Inflammatory macrophage treated with lipopolysaccharide for 4 hours (primary cell): Measurements from ENCODE around the gene LMLN.
A peak's percentile ranks its signal among the peaks of the same experiment; 100 is the strongest.
"Not testable (repeated sequence)": the region's sequence is repeated elsewhere in the genome, so short reads cannot be mapped to it uniquely, and the experiment has no call there.

Experiments used
- DNase-seq: peaks from one replicate; pipeline ENCODE4 v3.0.0-alpha.2; 2020

Gene LMLN, protein sequence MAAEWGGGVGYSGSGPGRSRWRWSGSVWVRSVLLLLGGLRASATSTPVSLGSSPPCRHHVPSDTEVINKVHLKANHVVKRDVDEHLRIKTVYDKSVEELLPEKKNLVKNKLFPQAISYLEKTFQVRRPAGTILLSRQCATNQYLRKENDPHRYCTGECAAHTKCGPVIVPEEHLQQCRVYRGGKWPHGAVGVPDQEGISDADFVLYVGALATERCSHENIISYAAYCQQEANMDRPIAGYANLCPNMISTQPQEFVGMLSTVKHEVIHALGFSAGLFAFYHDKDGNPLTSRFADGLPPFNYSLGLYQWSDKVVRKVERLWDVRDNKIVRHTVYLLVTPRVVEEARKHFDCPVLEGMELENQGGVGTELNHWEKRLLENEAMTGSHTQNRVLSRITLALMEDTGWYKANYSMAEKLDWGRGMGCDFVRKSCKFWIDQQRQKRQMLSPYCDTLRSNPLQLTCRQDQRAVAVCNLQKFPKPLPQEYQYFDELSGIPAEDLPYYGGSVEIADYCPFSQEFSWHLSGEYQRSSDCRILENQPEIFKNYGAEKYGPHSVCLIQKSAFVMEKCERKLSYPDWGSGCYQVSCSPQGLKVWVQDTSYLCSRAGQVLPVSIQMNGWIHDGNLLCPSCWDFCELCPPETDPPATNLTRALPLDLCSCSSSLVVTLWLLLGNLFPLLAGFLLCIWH

DNA sequence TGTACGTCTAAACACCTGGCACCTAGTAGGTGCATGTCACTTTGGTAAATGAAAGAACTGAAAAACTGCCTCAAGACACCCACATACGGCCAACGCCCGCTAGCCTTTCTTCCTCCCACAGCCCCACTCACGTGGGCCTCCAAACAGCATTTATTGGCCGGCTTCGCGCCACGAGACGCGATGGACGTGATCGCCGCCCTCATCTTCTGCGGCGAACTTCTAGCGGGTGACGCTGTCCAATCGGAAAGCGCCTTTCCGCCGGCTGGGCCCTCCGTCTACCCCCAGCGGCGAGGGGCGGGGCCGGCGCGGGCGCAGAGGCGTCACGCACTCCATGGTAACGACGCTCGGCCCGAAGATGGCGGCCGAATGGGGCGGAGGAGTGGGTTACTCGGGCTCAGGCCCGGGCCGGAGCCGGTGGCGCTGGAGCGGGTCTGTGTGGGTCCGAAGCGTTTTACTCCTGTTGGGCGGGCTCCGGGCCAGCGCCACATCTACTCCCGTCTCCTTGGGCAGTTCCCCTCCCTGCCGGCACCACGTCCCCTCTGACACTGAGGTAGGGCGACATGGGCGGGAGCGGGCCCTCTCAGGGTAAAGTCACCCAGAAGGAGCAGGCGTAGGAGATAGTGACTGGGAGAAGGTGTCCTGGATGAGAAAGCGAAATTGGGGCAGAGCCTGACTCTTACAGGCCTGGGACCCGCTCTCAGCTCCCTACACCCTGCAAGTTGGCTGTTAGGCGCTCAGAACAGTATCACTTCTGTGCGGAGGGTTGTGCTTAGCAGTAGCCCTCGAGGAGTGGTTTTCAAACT, at the start of gene LMLN:
Gene LMLN, plus strand, starts transcription at position 327 of the 803 bp plus-strand sequence. Its CDS starts 29 bp downstream, at position 356.
- DNase-seq, result peak; percentile 99

DNA sequence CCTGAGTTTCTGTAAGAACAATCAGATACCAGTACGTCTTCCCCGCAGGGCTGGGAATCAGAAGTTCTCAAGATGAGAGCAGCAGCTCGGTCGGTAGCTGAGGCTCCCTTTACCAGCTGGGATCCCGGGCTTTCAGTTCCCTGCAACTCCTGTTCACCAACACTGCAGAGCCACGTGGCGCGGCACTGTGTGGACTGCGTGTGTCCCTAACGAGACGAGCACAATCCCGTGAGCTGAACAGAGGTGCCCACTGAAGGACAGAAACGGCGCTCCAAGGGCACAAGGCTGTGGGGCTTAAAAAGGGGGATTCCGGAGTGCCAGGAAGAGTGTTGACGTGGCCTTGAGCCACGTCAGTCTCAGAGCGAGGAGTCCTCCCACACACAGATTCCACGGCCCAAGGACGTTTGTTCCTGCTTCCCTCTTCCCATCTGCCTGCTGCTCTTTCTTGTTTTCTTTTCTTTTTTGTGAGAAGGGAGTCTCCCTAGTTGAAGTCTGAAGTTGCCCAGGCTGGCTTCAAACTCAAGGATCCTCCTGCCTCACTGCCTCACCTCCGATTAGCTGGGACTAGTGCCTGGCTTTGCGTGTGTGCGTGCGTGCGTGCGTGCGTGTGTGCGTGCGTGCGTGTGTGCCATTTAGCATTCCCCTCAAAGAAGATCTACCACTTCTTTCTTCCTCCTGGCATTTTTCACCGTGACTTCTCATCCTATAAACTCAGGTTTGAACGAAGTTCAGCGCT, 47.1 kb upstream of the LMLN start:
- peak; percentile 5 for DNase-seq

DNA sequence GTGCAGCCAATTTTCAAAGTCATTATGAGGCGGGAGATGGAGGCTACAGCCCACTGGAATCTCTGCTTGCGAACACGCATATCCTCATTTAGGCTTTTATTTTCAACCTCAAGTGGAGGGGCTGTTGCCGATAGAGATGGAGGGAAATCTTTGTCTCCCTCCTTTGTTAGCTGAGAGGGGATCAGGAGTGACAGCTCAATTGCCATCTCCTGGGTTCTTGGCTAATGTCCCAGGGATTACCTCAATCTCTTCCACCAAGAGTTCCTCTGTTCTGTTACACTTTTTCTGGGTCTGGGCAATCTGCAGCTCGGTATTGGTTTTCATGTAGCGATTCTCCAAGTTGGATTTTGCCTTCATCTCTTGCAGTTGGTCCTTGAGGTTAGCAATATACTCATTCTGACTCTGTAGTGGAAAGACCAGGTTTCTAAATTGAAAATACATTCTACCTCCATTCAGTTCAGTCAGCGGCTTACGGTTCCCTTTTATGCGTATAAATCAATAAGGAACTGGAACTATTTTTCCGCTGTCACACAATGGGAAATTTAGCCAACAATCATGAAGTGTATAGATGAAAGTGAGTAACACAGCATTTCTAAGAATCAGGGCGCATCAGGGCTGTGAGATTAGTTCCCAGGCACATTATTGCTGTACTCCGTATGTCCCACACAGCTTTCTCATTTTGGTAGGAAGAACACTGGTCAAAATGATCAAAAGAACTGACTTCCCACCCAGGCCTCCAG, 46.2 kb upstream of the LMLN start:
- peak; percentile 7 for DNase-seq

DNA sequence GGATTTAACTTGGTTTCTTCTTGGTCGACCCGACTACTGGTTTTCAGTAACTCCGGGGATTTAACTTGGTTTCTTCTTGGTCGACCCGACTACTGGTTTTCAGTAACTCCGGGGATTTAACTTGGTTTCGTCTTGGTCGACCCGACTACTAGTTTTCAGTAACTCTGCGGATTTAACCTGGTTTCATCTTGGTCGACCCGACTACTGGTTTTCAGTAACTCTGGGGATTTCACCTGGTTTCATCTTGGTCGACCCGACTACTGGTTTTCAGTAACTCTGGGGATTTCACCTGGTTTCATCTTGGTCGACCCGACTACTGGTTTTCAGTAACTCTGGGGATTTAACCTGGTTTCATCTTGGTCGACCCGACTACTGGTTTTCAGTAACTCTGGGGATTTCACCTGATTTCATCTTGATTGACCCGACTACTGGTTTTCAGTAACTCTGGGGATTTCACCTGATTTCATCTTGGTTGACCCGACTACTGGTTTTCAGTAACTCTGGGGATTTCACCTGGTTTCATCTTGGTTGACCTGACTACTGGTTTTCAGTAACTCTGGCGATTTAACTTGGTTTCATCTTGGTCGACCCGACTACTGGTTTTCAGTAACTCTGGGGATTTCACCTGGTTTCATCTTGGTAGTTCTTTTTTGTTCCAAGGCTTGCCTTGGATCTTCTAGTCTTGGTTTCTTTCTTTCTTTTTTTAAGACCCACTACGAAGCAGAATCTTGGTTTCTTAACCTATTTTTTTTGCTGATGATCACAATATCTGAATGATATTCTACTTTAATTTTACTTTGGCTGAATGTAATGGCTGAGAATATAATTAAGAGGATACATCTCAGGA, 38.4 kb upstream of the LMLN start:
- not testable (repeated sequence) for DNase-seq

DNA sequence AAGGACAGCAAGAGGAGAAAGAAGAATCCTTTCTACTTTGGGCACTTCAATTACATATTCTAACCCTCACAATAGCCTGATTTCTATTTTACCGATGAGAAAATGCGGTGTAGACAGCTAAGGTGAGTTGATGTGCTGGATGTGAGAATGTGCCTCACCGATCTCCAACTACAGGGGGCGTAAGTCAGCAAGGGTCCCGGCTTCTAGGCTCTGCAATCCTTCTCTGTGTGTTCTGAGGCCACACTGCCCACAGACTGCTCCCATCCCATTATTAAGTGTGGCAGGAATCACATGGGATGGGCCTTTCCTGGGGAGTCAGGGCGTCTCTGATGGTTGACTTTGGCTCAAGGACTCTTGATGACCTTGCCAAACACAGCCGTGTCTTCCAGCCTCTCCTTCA, 33.6 kb upstream of the LMLN start:
- no peak for DNase-seq

DNA sequence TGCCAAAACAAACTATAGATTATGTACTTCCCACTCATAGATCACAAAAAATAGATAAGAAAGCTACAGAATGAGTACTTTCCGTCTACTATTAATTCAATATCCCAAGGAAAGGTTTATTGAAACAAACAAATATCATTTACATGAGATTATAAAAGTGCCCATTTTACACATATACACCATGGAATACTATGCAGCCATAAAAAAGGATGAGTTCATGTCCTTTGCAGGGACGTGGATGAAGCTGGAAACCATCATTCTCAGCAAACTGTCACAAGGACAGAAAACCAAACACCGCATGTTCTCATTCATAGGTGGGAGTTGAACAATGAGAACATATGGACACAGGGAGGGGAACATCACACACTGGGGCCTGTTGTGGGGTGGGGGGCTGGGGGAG, 32.4 kb upstream of the LMLN start:
- not testable (repeated sequence) for DNase-seq

DNA sequence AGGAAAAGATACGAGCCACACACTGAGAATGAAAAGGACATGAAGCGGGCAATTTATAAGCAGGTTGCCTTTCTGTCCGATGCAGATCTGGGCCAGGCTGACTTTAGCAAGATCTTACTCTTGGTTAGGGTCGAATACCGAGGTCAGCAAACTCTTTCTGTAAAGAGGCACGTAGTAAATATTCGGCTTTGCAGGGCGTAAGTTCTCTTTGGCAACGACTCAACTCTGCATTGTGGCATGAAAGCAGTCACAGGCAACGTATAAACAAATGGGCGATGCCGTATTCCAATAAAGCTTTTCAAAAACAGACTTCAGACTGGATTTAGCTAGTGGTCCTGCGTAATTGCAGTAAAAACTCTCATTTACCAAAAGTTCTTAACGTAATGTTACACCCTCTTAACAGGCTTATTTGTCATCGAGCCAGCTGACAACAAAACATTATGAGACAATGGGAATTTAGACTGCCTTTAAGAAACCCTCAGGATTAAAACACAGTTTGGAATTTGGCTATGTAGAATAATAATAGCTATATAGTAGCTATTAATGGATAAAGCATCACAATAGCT, 23.1 kb upstream of the LMLN start:
- no peak for DNase-seq

DNA sequence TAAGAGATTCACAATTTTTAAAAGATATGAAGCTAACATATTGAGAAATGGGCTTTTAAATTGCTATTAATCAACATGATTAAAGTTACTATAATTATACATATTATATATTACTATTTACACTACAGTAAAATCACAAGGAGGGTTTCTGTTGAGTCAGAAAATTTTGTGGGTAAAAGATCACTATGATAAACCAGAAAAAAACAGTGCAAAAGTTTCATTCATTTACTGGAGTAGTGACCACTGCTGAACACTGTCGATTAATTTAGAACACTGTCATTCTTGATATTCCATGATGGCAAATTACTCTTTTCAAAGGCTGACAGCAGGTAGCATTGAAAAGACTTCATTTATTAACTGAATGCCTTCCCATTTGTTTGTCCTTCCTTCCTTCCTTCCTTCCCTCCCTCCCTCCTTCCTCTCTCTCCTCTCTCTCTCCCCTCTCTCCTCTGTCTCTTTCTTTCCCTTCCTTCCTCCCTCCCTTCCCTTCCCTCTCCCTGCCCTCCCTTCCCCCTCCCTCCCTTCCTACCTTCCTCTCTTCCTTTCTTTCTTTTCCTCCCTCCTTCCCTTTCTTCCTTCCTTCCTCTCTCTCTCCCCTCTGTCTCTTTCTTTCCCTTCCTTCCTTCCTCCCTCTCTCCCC, 19.2 kb upstream of the LMLN start:
- DNase-seq, result no peak

DNA sequence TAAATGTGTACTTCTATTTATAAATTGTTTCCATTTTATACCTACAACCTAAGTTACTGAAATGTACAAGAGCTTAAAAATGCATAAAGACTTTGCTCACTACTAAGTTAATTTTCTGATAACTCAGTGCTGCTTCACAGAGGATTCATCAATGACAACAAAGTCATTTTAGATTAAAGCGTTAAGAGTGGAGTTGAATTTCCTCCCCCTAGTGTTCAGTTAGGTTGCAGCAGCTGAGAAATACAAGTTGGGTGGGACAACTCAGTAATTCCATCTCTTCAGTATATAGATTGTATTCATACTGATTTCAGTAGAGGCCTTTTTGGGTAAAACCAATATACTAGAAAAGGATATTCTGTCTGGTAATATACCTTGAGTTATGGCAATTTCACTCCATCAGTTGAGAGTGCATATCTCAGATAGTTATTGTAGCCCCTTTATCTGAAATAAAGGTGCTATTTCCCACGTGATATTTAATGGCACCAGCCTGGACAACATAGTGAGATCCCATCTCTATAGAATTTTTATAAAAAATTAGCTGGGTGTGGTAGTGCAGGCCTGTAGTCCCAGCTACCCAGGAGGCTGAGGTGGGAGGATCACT, 17.0 kb upstream of the LMLN start:
- DNase-seq, result peak; percentile 38

DNA sequence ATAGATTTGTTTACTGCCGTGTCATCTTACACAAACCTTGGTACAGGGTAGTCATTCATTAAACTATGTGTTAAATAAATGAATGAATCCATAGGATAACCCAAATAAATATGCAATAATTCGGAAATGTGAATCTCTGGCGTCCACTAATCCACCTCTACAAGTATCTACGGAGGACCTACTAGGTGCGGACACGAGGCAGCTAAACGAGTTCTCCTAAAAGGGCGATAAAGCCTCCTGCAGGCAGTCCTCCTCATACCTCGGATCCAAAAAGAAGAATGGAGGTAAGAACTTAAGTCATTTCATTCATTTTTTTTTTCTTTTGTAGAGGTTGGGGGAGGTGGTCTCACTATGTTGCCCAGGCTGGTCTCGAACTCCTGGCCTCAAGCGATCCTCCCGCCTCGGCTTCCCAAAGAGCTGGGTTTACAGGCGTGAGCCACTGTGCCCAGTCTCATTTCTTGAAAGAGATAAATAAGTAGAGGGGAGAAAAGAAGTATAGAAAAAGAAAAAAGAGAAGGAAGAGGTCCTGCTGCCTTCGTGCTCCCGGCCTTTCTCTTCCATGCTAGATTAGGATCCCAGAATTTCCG, 10.7 kb upstream of the LMLN start:
- no peak for DNase-seq

DNA sequence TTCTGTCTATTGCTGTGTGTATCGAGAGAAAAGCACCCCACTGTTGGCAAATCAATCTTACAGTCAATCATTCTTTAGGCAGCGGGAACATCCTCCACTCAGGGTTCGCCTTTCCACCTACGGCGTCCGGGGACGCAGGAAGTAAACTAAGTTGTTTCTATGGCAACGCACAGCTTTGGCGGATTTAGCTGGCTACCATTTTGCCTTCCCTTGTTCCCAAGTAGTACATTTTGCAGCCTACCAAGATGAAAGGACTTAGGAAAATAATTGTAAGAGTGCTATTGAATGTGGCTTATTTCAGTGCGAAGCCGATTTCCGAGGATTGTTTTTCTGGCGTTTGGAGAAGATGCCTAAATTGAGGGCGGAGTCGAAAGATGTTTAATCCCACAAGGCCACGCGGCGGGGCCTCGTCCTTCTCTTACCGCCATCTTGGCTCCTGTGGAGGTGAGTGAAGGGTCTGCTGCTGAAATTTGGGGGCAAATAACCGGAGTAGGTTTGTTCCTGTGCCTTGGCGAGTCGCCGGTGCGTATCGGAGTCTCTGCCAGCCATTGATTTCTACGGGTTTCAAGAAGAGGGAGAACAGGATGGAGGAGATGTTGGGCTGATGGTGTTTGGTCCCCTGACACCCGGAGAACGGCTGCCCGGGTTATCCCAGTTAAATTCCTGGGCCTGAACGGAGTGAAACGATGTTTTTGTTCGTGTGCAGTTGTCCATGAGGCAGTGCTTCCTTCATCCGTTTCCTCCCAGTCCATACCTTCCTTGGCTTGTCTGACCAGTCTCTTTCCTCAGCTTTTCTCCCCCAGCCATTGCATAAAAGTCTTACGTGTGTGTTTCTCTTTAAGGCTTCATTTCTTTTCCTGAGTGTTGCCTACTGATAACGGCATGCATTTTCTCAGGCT, 10.0 kb upstream of the LMLN start, which contains the start of gene RPL35A:
Gene RPL35A, plus strand, starts transcription at position 413 of the 899 bp plus-strand sequence. CDS start 778 bp downstream, outside the sequence.
- peak; percentile 95 for DNase-seq

DNA sequence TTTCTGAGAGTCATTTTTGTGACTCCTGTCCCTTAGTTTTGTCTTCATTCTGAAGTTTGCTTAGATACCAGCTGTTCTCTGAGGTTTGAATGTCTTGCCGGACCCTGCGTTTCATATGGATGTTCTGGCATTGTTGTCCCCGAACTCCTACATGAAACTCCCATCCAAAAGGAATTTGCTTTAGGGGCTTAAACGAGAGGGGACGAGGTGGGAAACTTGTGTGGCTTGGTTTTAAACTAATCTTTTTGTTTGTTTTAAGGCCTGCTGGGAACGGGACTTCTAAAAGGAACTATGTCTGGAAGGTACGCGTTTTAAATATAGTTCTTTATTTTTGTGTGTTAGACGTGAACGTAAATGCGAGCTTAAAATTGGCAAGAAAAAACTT, 9.3 kb upstream of the LMLN start:
- no peak for DNase-seq

DNA sequence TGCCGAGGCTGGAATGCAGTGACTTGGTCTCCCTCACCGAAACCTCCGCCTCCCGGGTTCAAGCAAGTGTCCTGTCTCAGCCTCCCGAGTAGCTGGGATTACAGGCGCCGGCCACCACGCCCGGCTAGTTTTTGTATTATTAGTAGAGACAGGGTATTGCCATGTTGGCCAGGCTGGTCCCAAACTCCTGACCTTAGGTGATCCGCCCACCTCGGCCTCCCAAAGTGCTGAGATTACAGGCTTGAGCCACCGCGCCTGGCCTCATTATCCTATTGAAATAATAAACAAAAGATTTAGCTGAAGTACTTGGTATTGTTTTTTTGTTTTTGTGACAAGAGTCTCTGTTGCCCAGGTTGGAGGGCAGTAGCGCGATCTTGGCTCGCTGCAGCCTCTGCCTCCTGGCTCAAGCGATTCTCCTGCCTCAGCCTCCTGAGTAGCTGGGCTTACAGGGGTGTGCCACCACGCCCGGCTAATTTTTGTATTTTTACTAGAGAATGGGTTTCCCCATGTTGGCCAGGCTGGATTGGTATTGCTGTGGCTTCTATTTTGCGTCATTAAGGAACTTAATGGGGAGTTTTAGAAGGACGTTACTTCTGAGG, 8.5 kb upstream of the LMLN start:
- no peak for DNase-seq

DNA sequence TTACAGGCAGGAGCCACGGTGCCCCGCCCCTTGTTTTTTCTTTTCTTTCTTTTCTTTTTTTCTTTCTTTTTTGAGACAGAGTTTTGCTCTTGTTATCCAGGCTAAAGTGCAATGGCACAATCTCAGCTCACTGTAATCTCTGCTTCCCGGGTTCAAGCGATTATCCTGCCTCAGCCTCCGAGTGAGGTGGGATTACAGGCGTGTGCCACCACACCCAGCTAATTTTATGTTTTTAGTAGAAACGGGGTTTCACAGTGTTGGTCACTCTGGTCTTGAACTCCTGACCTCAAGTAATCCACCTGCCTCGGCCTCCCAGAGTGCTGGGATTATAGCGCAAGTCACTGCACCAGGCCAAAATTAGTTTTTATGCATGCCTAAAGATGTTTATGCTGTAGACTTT, 7.6 kb upstream of the LMLN start:
- no peak for DNase-seq

DNA sequence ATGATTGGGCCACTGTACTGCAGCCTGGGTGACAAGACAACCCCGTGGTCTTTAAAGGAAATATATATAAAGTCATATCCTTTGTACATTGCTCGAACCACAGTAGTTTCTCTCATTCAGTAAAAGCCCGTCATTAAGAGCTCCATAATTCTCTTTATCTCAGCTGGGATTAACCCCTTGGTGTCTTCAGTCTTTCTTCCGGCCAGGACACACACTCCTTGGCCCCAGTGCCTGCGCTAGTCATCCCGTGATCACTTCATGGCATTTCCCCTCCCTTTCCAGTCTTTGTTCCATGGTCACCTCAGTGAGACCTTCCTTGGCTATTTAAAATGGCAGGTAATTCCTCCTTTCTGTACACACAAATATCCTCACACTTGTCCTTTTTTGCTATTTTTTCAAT, 6.7 kb upstream of the LMLN start:
- DNase-seq, result no peak

DNA sequence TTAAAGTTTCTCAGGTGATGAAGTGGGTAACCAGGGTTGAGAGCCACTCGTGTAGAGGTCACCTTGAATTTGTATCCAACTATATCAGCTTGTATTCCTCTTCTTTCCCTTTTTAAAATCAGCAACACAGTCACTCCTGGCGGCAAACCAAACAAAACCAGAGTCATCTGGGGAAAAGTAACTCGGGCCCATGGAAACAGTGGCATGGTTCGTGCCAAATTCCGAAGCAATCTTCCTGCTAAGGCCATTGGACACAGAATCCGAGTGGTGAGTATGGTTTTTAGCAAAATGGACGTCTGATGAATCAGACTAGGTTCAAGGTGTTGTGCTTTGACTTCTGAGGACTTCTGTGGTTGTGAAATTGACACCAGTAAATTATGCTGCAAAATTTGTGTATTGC, 6.1 kb upstream of the LMLN start:
- DNase-seq, result no peak

DNA sequence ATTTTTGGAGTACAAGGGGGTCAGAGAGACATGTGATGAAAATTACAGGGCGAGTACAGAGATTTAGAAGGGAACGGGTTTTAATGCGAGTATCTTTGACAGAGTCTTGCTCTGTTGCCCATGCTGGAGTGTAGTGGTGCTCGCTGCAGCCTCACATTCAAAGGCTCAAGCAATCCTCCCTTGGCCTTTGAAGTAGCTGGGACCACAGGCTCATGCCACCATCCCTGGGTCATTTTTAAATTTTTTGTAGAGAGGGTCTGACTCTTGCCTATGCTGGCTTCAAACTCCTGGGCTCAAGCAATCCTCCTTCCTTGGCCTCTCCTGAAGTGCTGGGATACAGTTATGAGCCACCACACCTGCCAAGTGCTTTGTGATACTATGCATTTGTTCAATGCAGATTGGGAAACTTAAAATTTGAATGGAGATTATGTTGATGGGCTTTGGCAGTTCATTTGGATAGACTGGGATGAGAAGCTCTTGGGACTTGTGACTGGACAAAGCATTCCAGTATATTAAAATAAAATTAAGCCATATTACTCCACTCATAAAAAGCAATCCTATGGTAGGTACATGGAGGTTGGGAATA, 4.0 kb upstream of the LMLN start:
- no peak for DNase-seq
